ENCODE measurements around the gene PPL. TPM values are rescaled to one million over a fixed set of nuclear protein-coding genes. Genes with fewer than 3 reads are reported as not detected.

PPL gene
- total and polyA plus RNA-seq, 4 donors, result 19.9 to 89.0 (median 52.8) TPM

DNA sequence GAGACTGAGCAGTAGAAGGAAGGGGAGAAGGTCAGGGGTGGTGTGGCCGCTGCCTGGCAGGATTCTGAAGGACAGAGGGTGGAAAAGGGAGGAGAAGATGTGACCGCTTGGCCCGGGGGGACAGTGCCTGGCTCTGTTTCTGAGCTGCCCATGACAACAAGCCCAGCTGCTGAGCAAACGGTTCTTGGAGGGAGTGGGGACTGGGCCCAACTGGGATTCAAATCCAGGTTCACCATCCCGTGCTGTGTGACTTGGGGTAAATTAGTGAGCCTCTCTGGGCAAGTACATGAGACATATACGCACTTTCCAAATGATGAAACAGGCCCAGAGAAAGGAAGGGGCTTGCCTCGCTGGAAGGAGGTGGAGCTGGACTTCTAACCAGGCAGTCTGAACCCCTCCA, 44.5 kb upstream of the PPL start:
- TF ChIP-seq, protein P1, sequence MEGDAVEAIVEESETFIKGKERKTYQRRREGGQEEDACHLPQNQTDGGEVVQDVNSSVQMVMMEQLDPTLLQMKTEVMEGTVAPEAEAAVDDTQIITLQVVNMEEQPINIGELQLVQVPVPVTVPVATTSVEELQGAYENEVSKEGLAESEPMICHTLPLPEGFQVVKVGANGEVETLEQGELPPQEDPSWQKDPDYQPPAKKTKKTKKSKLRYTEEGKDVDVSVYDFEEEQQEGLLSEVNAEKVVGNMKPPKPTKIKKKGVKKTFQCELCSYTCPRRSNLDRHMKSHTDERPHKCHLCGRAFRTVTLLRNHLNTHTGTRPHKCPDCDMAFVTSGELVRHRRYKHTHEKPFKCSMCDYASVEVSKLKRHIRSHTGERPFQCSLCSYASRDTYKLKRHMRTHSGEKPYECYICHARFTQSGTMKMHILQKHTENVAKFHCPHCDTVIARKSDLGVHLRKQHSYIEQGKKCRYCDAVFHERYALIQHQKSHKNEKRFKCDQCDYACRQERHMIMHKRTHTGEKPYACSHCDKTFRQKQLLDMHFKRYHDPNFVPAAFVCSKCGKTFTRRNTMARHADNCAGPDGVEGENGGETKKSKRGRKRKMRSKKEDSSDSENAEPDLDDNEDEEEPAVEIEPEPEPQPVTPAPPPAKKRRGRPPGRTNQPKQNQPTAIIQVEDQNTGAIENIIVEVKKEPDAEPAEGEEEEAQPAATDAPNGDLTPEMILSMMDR (IDR thresholded peaks at IDR 0.05; ENCODE audit: control extremely low read depth, extremely low read depth), result no peak
- Histone ChIP-seq H3K4me3 (no peak overlapping the region), H3K36me3 (ENCODE audit: control insufficient read depth in 4 of 4, insufficient read depth in 4 of 4, low read length in 4 of 4) (no peaks in the 10 kb centered on the region), H3K4me1 (ENCODE audit: control insufficient read depth in 5 of 5, insufficient read depth in 5 of 5, low read length in 5 of 5) (no peaks in the 10 kb centered on the region), H3K9me3 (ENCODE audit: control insufficient read depth in 4 of 4, insufficient read depth in 3 of 4, low read length in 3 of 4) (peaks cover 0 to 3% (median 1%) of the 10 kb centered on the region in 4 donors), H3K27ac (ENCODE audit: low read depth in 1 of 2, low read length in 1 of 2) (peak overlapping the region in 1 of 2 donors; percentile 90), H3K9ac (ENCODE audit: insufficient read depth in 1 of 2, low read length in 2 of 2) (no peak overlapping the region), H3K27me3 (ENCODE audit: control insufficient read depth in 3 of 3, insufficient read depth in 3 of 3, low read length in 2 of 3) (peaks cover 0 to 7% (median 0%) of the 10 kb centered on the region in 3 donors)
- ATAC-seq (ENCODE audit: insufficient read depth, low FRiP score) (no peak), DNase-seq (no peak)
- WGBS, 2 donors, result 72 to 89% methylated on average over 7 of the region's 7 CpGs

DNA sequence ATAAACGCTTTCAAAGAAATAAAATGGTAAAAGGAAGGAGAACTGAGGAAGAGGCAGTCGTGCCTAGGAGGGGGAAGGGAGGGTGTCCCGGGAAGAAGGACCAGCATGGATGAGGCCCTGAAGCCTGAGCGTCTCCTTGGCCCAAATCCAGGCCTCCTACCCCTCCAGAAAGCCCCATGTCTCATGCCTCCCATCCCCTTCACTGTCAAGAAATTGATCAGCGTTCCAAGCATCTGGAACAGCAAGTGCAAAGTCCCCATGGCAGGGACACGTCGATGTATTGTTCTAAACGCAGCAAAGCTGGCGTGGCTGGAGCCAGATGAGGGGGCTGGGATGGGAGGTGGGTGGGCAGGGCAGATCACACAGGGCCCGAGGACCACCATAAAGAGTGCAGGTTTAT, 43.7 kb upstream of the PPL start:
- 72 to 80% methylated on average over 10 of the region's 10 CpGs for WGBS, 2 donors
- Histone ChIP-seq H3K4me3 (no peak overlapping the region), H3K9me3 (ENCODE audit: control insufficient read depth in 4 of 4, insufficient read depth in 3 of 4, low read length in 3 of 4) (peaks cover 0 to 5% (median 1%) of the 10 kb centered on the region in 4 donors), H3K27me3 (ENCODE audit: control insufficient read depth in 3 of 3, insufficient read depth in 3 of 3, low read length in 2 of 3) (peaks cover 0 to 4% (median 0%) of the 10 kb centered on the region in 3 donors), H3K9ac (ENCODE audit: insufficient read depth in 1 of 2, low read length in 2 of 2) (no peak overlapping the region), H3K4me1 (ENCODE audit: control insufficient read depth in 5 of 5, insufficient read depth in 5 of 5, low read length in 5 of 5) (no peaks in the 10 kb centered on the region), H3K36me3 (ENCODE audit: control insufficient read depth in 4 of 4, insufficient read depth in 4 of 4, low read length in 4 of 4) (no peaks in the 10 kb centered on the region), H3K27ac (ENCODE audit: low read depth in 1 of 2, low read length in 1 of 2) (no peak overlapping the region)
- ATAC-seq (ENCODE audit: insufficient read depth, low FRiP score), result no peak
- DNase-seq, result no peak
- TF ChIP-seq, protein P1 (IDR thresholded peaks at IDR 0.05; ENCODE audit: control extremely low read depth, extremely low read depth), result no peak

DNA sequence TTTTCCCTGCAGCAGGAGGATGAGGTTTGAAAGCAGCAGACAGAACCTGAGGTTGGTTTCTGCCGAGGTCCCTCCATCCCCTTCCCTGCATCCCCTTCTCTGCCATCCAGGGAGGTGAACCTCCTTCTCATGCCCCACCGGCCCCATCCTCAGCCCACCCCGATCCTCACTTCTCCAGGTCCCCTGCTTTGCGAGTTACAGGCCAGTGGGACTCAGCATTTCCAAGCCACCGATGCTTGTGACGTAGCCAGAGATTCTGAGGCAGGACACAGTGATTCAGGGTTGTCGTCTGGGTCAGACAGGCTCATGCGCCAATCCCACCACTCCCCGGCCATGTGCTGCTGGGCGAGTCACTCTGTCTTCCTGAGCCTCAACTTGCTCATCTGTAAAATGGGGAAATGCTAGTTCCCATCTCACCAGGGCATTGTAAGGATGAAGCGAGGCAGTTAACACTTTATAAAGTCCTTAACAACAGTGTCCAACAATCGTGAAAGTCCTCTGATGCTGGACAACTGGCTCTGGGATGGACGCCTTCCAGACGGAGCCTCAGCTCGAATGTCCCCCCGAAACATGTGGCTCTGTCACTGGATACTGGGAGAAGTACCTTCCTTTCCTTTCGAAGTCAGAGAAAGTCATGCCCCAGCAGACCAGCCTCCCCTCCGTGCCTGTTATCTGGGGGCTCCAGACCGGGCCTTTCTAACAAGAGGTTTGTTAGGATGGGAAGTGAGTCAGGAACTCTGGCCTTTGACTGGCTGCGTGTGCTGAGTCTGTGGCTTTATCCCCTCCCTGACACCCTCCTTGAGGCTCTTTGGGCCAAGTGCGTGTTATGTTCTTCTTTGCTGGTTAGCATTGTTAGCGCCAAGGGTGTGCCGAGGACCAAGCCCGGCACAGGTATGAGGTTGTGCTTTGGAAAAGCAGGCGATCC, 43.0 kb upstream of the PPL start:
- H3K4me3 ChIP-seq, result no peak overlapping the region
- no peak for ATAC-seq (ENCODE audit: insufficient read depth, low FRiP score)
- H3K4me1 ChIP-seq (ENCODE audit: control insufficient read depth in 5 of 5, insufficient read depth in 5 of 5, low read length in 5 of 5), result no peaks in the 10 kb centered on the region
- 73 to 74% methylated on average over 25 of the region's 25 CpGs for WGBS, 2 donors
- no peaks in the 10 kb centered on the region for H3K36me3 ChIP-seq (ENCODE audit: control insufficient read depth in 4 of 4, insufficient read depth in 4 of 4, low read length in 4 of 4)
- H3K27ac ChIP-seq (ENCODE audit: low read depth in 1 of 2, low read length in 1 of 2), result no peak overlapping the region
- peaks cover 0 to 5% (median 1%) of the 10 kb centered on the region in 4 donors for H3K9me3 ChIP-seq (ENCODE audit: control insufficient read depth in 4 of 4, insufficient read depth in 3 of 4, low read length in 3 of 4)
- H3K27me3 ChIP-seq (ENCODE audit: control insufficient read depth in 3 of 3, insufficient read depth in 3 of 3, low read length in 2 of 3), result peaks cover 0 to 4% (median 0%) of the 10 kb centered on the region in 3 donors
- TF ChIP-seq, protein P1 (IDR thresholded peaks at IDR 0.05; ENCODE audit: control extremely low read depth, extremely low read depth), result no peak
- H3K9ac ChIP-seq (ENCODE audit: insufficient read depth in 1 of 2, low read length in 2 of 2), result no peak overlapping the region
- DNase-seq, result no peak
